ENCODE results near the gene NXN.
"Not testable (repeated sequence)": the region's sequence is repeated elsewhere in the genome, so short reads cannot be mapped to it uniquely, and the experiment has no call there.

The NXN gene

GRCh38 chr17:915538-916201 is 63.9 kb downstream of the NXN start:
- DNase-seq, result peak; percentile 81

GRCh38 chr17:914561-914960 is 65.0 kb downstream of the NXN start:
- no peak for DNase-seq

- no peak for DNase-seq
Observed at GRCh38 chr17:913207-913606, 66.4 kb downstream of the NXN start.

GRCh38 chr17:909642-910323 is 69.8 kb downstream of the NXN start:
- DNase-seq, result no peak

- no peak for DNase-seq
Observed at GRCh38 chr17:907725-908124, 71.9 kb downstream of the NXN start.

- DNase-seq, result not testable (repeated sequence)
Observed at GRCh38 chr17:905708-906107, 73.9 kb downstream of the NXN start.

GRCh38 chr17:903691-904481 is 75.7 kb downstream of the NXN start:
- DNase-seq, result no peak

- no peak for DNase-seq
Observed at GRCh38 chr17:902463-902862, 77.1 kb downstream of the NXN start.

GRCh38 chr17:901964-902363 is 77.6 kb downstream of the NXN start:
- DNase-seq, result no peak

GRCh38 chr17:901191-901950 is 78.2 kb downstream of the NXN start:
- DNase-seq, result no peak

- no peak for DNase-seq
Observed at GRCh38 chr17:900336-900934, 79.1 kb downstream of the NXN start.

- DNase-seq, result no peak
Observed at GRCh38 chr17:897970-898619, 81.5 kb downstream of the NXN start.

- no peak for DNase-seq
Observed at GRCh38 chr17:896953-897661, 82.5 kb downstream of the NXN start.

GRCh38 chr17:896454-896853 is 83.1 kb downstream of the NXN start:
- no peak for DNase-seq

GRCh38 chr17:892958-893357 is 86.6 kb downstream of the NXN start:
- DNase-seq, result no peak

- no peak for DNase-seq
Observed at GRCh38 chr17:888998-889441, 90.6 kb downstream of the NXN start.

GRCh38 chr17:887551-888209 is 91.9 kb downstream of the NXN start:
- no peak for DNase-seq

- no peak for DNase-seq
Observed at GRCh38 chr17:885971-886571, 93.5 kb downstream of the NXN start.

GRCh38 chr17:883586-883962 is 96.0 kb downstream of the NXN start:
- DNase-seq, result no peak

GRCh38 chr17:882827-883585 is 96.6 kb downstream of the NXN start:
- DNase-seq, result no peak

Data from NCI-H1105 (cell line).